Measurements from ENCODE around the gene KCNIP1. TPM values are rescaled to one million over a fixed set of nuclear protein-coding genes. Genes with fewer than 3 reads are reported as not detected.

KCNIP1 gene
- total and polyA plus RNA-seq, 2 of the 8 experiments (the other 6 are each of a cell fraction or from before 2014, with no cell fraction given) = 0.52 to 0.83 TPM

GRCh38 chr5:170720179-170720578 lies 216.4 kb downstream of the KCNIP1 start:
- Histone ChIP-seq H4K8ac (ENCODE audit: extremely low read depth, insufficient read depth, low read length) (no peak overlapping the region), H3K4me2 (ENCODE audit: insufficient read depth in 1 of 2, low read depth in 2 of 2, low read length in 2 of 2) (no peak overlapping the region), H4K5ac (ENCODE audit: insufficient read length, low read depth, low read length) (no peak overlapping the region), H2BK20ac (ENCODE audit: low read length) (no peak overlapping the region), H4K91ac (replicated peaks; ENCODE audit: insufficient read length, low read length) (no peak overlapping the region), H3K79me1 (ENCODE audit: low read depth, low read length) (no peaks in the 10 kb centered on the region), H2AFZ (ENCODE audit: low read length) (no peak overlapping the region), H3K14ac (ENCODE audit: insufficient read length) (no peak overlapping the region), H3K36me3 (ENCODE audit: control insufficient read depth in 2 of 4, insufficient read depth in 4 of 4, low read length in 3 of 4) (no peaks in the 10 kb centered on the region; a peak in 1 of 8 replicates), H3K4ac (replicated peaks; ENCODE audit: insufficient read length, low read depth, low read length) (no peak overlapping the region), H2BK15ac (ENCODE audit: low read length) (no peak overlapping the region), H3K9me3 (ENCODE audit: insufficient read depth in 2 of 2, low read depth in 1 of 2, low read length in 1 of 2) (peaks cover 10 to 16% of the 10 kb centered on the region in 2 experiments), H3K18ac (ENCODE audit: extremely low read depth, low read length) (no peak overlapping the region), H2BK120ac (replicated peaks; ENCODE audit: low read depth, low read length) (no peak overlapping the region), H3K4me3 (ENCODE audit: extremely low read depth in 1 of 4, insufficient read depth in 2 of 4, low read depth in 3 of 4, low read length in 4 of 4) (no peak overlapping the region), H2BK12ac (ENCODE audit: low read depth, low read length) (no peak overlapping the region), H3K23me2 (ENCODE audit: low read depth, low read length) (no peaks in the 10 kb centered on the region), H3K4me1 (replicated peaks in 1 of 4; ENCODE audit: control insufficient read depth in 3 of 4, insufficient read depth in 4 of 4, low read length in 3 of 4) (no peaks in the 10 kb centered on the region), H3K9ac (replicated peaks in 1 of 4; ENCODE audit: extremely low read depth in 1 of 4, low read depth in 3 of 4, low read length in 3 of 4) (no peak overlapping the region), H3K27me3 (replicated peaks in 1 of 4; ENCODE audit: control insufficient read depth in 3 of 4, extremely low read depth in 1 of 4, insufficient read depth in 3 of 4, low read length in 3 of 4) (no peaks in the 10 kb centered on the region), H2AK5ac (ENCODE audit: low read depth, low read length) (no peak overlapping the region), H2BK5ac (ENCODE audit: low read depth, low read length) (no peak overlapping the region), H3K23ac (ENCODE audit: insufficient read length) (no peak overlapping the region), H4K20me1 (replicated peaks in 1 of 2; ENCODE audit: control insufficient read depth in 1 of 2, insufficient read depth in 2 of 2, low read length in 2 of 2) (no peaks in the 10 kb centered on the region), H3K27ac (ENCODE audit: low read depth, low read length) (no peak overlapping the region), H3K56ac (replicated peaks; ENCODE audit: insufficient read length, low read depth, low read length) (no peak overlapping the region), H3K79me2 (ENCODE audit: control insufficient read depth in 1 of 2, insufficient read depth in 2 of 2, low read length in 2 of 2) (no peaks in the 10 kb centered on the region)
- POLR2A ChIA-PET (ENCODE audit: partially characterized antibody) = interaction anchor here (2.6 kb wide), 1 partner anchor 8 kb away, joined by 8 read pairs; no protein-coding TSS in a partner anchor
- FAIRE-seq (no peak), DNase-seq (ENCODE audit: low read depth in 1 of 2, low spot score in 2 of 2) (no peak)
- CTCF ChIA-PET (ENCODE audit: partially characterized antibody) = interaction anchor here (0.8 to 4.8 kb wide), 10 partner anchors 8 to 81 kb away, joined by 3 to 39 read pairs (median 5); no protein-coding TSS in a partner anchor
- 87% methylated on average over 4 of the region's 4 CpGs; no CpG with 5 or more reads in 1 of the 2 experiments for WGBS, 2 experiments (ENCODE audit: extremely low coverage in 1 of 2, insufficient coverage in 1 of 2, insufficient read length in 1 of 2, insufficient replicate concordance in 2 of 2, low coverage in 1 of 2, low lambda C conversion rate in 2 of 2, missing lambda C conversion rate in 1 of 2)
- TF ChIP-seq BACH1 (IDR thresholded peaks at IDR 0.05; ENCODE audit: low read length) (no peak), RBBP5 (IDR thresholded peaks at IDR 0.05; ENCODE audit: borderline replicate concordance, low read depth, low read length) (no peak), KDM4A (IDR thresholded peaks at IDR 0.05; ENCODE audit: low read depth, low read length, severe bottlenecking) (no peak), SUZ12 (IDR thresholded peaks at IDR 0.05; ENCODE audit: low read length) (no peak), GABPA (IDR thresholded peaks at IDR 0.05; ENCODE audit: borderline replicate concordance, insufficient read depth, low read length) (no peak), RFX5 (IDR thresholded peaks at IDR 0.05; ENCODE audit: borderline replicate concordance, low read depth, low read length) (no peak), BCL11A (IDR thresholded peaks at IDR 0.05; ENCODE audit: low read depth in 2 of 2, low read length in 2 of 2) (no peak)

Data from H1 (cell line).